ENCODE data around the gene UBTD2.

DNA sequence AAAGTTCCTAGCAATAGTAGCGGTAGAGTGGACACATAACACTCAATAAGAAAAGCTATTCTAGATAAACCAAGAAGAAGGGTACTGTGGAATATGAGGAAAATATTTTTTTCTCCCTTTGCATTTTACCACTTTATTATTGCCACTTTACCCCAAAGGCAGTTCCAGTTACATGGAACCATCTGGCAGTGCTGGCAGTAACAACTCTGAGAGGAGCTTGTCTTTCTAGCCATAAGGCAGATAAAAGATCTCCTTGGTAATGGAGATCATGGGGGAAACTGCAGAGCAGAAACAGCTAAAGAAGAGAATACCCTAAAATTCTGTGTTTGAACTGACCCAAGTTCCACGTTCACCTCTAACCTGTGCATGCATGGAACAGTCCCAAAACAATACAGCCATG lies 38.5 kb downstream of the UBTD2 start:
- TF ChIP-seq POLR2A (IDR thresholded peaks at IDR 0.05) = no peak
- TF ChIP-seq, protein P1, sequence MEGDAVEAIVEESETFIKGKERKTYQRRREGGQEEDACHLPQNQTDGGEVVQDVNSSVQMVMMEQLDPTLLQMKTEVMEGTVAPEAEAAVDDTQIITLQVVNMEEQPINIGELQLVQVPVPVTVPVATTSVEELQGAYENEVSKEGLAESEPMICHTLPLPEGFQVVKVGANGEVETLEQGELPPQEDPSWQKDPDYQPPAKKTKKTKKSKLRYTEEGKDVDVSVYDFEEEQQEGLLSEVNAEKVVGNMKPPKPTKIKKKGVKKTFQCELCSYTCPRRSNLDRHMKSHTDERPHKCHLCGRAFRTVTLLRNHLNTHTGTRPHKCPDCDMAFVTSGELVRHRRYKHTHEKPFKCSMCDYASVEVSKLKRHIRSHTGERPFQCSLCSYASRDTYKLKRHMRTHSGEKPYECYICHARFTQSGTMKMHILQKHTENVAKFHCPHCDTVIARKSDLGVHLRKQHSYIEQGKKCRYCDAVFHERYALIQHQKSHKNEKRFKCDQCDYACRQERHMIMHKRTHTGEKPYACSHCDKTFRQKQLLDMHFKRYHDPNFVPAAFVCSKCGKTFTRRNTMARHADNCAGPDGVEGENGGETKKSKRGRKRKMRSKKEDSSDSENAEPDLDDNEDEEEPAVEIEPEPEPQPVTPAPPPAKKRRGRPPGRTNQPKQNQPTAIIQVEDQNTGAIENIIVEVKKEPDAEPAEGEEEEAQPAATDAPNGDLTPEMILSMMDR (IDR thresholded peaks at IDR 0.05) = no peak
